GM12878 (cell line): ENCODE results near the gene SPTBN1. TPM values are rescaled to one million over a fixed set of nuclear protein-coding genes. Genes with fewer than 3 reads are reported as not detected.

Experiments used
- ATF7 ChIP-seq: fragments of 450-650 bp; IDR thresholded peaks from 2 replicates; pipeline ENCODE4 v1.6.1; 2016; ENCODE audit warnings: low read depth, mild to moderate bottlenecking
- CREB1 ChIP-seq: IDR thresholded peaks from 2 replicates; pipeline ENCODE4 v1.6.1; 2012; ENCODE audit warnings: low read depth, mild to moderate bottlenecking, inconsistent platforms
- IKZF1 ChIP-seq: fragments of 450-650 bp; conservative IDR thresholded peaks from 2 replicates; pipeline ENCODE4 v1.6.1; 2017; ENCODE audit warnings: antibody characterized with exemption, mild to moderate bottlenecking
- JUNB ChIP-seq: IDR thresholded peaks from 2 replicates; pipeline ENCODE4 v1.6.1; 2016; ENCODE audit warnings: antibody characterized with exemption, mild to moderate bottlenecking
- NR2F1 ChIP-seq: fragments of 450-650 bp; conservative IDR thresholded peaks from 2 replicates; pipeline ENCODE4 v1.6.1; 2017; ENCODE audit warnings: mild to moderate bottlenecking
- POLR2AphosphoS5 ChIP-seq: IDR thresholded peaks from 2 replicates; pipeline ENCODE4 v1.6.1; 2011; ENCODE audit warnings: mild to moderate bottlenecking, low read length, inconsistent platforms
- RAD51 ChIP-seq: fragments of 450-650 bp; IDR thresholded peaks from 2 replicates; pipeline ENCODE4 v1.6.1; 2016; ENCODE audit warnings: moderate library complexity, mild to moderate bottlenecking, inconsistent platforms
- RUNX3 ChIP-seq: IDR thresholded peaks from 2 replicates; pipeline ENCODE4 v1.6.1; 2012; ENCODE audit warnings: low read length, inconsistent platforms
- ZNF217 ChIP-seq: fragments of 450-650 bp; IDR thresholded peaks from 2 replicates; pipeline ENCODE4 v1.6.1; 2017; ENCODE audit warnings: antibody characterized with exemption, mild to moderate bottlenecking
- ZNF687 ChIP-seq: fragments of 450-650 bp; IDR thresholded peaks from 2 replicates; pipeline ENCODE4 v1.6.1; 2017; ENCODE audit warnings: mild to moderate bottlenecking, moderate library complexity
- polyA plus RNA-seq, 11 experiments: library from polyadenylated mRNA; depleted of rRNA in 4 of 11; unstranded in 6 of 11; stranded (reverse) in 5 of 11; fragments of >200 nt; fragmentation: Nextera tagmentation in 4 of 11; fragmentation: Illumina TruSeq in 1 of 11; extraction: Ambion mirVana in 4 of 11; extraction: Trizol in 1 of 11; gene quantifications; 1 replicate in 1 of 11; 2 replicates in 10 of 11; pipeline versions ENCODE4 v1.2.1 to v1.2.3, GENCODE V29; 2011 to 2016; ENCODE audit warnings: inconsistent platforms in 2 of 11, missing spikeins in 2 of 11, low read depth in 1 of 11
- total RNA-seq, 4 experiments: library from RNA; depleted of rRNA in 3 of 4; stranded (reverse); fragments of >200 nt in 3 of 4; fragmentation: Illumina TruSeq in 1 of 4; extraction: Trizol in 1 of 4; gene quantifications; 2 replicates each; pipeline versions ENCODE4 v1.2.1 to v1.2.3, GENCODE V29; 2013 to 2021
- TF ChIP-seq, protein P1 (sequence below): IDR thresholded peaks from 2 replicates; pipeline ENCODE4 v1.6.1; 2011; ENCODE audit warnings: borderline replicate concordance, low read depth, mild to moderate bottlenecking, moderate library complexity, low read length; ENCODE audit not compliant: insufficient read depth, poor library complexity, severe bottlenecking

SPTBN1 gene
- total and polyA plus RNA-seq, 10 of the 15 experiments (the other 5 are each of a cell fraction or from before 2014, with no cell fraction given), result 20.6 to 154 (median 76.7) TPM

GRCh38 chr2:54629914-54630857, 174.1 kb downstream of the SPTBN1 start (continued):
- TF ChIP-seq, protein P1, sequence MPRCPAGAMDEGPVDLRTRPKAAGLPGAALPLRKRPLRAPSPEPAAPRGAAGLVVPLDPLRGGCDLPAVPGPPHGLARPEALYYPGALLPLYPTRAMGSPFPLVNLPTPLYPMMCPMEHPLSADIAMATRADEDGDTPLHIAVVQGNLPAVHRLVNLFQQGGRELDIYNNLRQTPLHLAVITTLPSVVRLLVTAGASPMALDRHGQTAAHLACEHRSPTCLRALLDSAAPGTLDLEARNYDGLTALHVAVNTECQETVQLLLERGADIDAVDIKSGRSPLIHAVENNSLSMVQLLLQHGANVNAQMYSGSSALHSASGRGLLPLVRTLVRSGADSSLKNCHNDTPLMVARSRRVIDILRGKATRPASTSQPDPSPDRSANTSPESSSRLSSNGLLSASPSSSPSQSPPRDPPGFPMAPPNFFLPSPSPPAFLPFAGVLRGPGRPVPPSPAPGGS, result peak; percentile 42
- TF ChIP-seq NR2F1 (peak; percentile 77), CREB1 (peak; percentile 76), ZNF217 (no peak), ATF7 (peak; percentile 67; the same call in 1 of the 2 replicates), ZNF687 (0 out of 2 replicates have a peak, but pooled peaks have one; percentile 46), RAD51 (peak; percentile 39; the same call in 1 of the 2 replicates), POLR2AphosphoS5 (0 out of 2 replicates have a peak, but pooled peaks have one; percentile 13), IKZF1 (peak; percentile 38), JUNB (peak; percentile 56; the same call in 1 of the 2 replicates), RUNX3 (peak; percentile 42; the same call in 1 of the 2 replicates)
